Thyroid gland (tissue), 4 donors: ENCODE measurements around the gene PRR5.

Experiments used
- CTCF ChIP-seq, 6 experiments: fragments of 200-600 bp in 3 of 6; fragments of 450-650 bp in 3 of 6; sonication (generic) in 3 of 6; IDR thresholded peaks; one replicate each; pipeline ENCODE4 v1.5.1; 2016 to 2019; ENCODE audit warnings: antibody characterized with exemption in 6 of 6, mild to moderate bottlenecking in 2 of 6, inconsistent platforms in 1 of 6, moderate library complexity in 1 of 6
- POLR2A ChIP-seq, 2 donors: fragments of 450-650 bp; IDR thresholded peaks; one replicate each; pipeline ENCODE4 v1.6.1; 2017; ENCODE audit warnings: antibody characterized with exemption in 2 of 2, mild to moderate bottlenecking in 2 of 2, moderate library complexity in 1 of 2

DNA sequence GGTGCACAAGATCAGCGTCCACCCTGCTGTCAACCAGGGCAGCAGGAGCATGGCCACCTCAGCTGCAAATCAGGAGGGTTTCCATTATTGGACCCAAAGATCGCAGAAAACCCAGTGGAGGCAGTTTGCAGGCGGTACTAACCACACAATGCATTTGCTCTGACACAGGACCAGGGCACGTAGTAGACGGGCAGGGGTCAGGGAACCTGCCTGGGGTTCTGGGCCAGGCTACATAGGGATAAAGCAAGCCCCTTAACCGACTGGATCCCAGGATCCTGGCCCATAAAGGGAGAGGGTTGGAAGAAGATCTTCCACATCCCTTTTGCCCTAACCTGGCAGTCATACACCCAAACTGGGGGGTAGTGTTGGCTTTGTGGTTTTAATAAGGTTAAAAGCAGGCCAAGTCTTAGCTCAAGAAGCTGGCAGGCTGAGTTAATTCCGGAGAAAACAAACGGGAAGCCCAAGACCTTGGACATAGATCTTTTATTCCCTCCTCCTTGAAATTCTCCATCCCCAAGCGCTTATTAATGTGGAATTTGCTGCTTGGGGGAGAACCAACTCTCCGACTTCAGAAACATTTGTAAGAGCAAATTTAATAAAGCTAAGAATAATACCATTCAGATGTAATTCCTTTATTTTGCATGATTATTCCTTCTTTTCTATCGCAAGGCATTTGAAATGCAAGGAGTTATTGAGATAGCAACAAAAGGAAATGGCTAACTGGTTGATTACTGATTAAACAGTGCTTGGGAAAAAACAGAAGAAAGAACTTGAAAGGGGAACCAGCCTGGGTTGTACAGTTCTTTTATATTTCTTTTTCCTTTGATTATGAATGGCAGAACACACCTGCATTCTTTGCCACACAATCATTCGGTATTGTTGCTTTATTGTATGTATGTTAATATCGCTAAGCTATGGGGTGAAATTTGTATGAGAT is 44.1 kb downstream of the PRR5 start:
- no peak for TF ChIP-seq CTCF (IDR thresholded peaks at IDR 0.05)
- TF ChIP-seq POLR2A (IDR thresholded peaks at IDR 0.05) = no peak
